Measurements from ENCODE around the gene THBS2. TPM values are rescaled to one million over a fixed set of nuclear protein-coding genes. Genes with fewer than 3 reads are reported as not detected.

THBS2 gene
- total and polyA plus RNA-seq, 9 donors: 26.5 to 151 (median 65.3) TPM

GRCh38 chr6:169212897-169213813 lies 40.5 kb downstream of the THBS2 start:
- H3K4me3 ChIP-seq: peak overlapping the region; percentile 1
- peaks cover 15% of the 10 kb centered on the region for H3K4me1 ChIP-seq (ENCODE audit: insufficient read depth)
- TF ChIP-seq POLR2A (IDR thresholded peaks at IDR 0.05) (peak; percentile 27), EP300 (IDR thresholded peaks at IDR 0.05) (no peak)
- TF ChIP-seq, protein P1, sequence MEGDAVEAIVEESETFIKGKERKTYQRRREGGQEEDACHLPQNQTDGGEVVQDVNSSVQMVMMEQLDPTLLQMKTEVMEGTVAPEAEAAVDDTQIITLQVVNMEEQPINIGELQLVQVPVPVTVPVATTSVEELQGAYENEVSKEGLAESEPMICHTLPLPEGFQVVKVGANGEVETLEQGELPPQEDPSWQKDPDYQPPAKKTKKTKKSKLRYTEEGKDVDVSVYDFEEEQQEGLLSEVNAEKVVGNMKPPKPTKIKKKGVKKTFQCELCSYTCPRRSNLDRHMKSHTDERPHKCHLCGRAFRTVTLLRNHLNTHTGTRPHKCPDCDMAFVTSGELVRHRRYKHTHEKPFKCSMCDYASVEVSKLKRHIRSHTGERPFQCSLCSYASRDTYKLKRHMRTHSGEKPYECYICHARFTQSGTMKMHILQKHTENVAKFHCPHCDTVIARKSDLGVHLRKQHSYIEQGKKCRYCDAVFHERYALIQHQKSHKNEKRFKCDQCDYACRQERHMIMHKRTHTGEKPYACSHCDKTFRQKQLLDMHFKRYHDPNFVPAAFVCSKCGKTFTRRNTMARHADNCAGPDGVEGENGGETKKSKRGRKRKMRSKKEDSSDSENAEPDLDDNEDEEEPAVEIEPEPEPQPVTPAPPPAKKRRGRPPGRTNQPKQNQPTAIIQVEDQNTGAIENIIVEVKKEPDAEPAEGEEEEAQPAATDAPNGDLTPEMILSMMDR (IDR thresholded peaks at IDR 0.05): peak; percentile 22 to 54 (median 39)
- peak overlapping the region; percentile 87 to 96 for H3K27ac ChIP-seq
- H3K36me3 ChIP-seq: no peaks in the 10 kb centered on the region
- peak; percentile 88 to 94 (median 92) for DNase-seq
- no peaks in the 10 kb centered on the region for H3K27me3 ChIP-seq
- no peaks in the 10 kb centered on the region for H3K9me3 ChIP-seq
- 27 to 32% (median 28%) methylated on average over 52 to 56 of the region's 56 CpGs for WGBS, 3 donors
- intact Hi-C loops (cut with DNase I): no loop called here

DNA sequence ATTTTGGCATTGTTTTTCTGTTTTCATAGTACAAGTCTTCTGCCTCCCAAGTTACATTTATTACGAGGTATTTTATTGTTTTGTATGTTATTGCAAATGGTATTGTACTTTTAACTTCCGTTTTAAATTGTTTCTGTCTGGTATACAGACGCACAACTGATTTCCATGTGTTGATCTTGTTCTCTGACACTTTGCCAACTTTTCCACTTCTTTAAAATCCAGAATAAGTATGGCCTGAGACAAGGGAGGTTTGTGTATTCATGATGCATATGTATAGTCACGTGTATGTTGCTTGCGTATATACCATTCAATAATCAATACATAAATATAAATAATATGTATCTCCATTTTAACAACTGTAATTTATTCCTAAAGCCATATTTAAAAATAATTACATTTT lies 41.2 kb downstream of the THBS2 start:
- Histone ChIP-seq H3K27ac (no peak overlapping the region), H3K36me3 (no peaks in the 10 kb centered on the region), H3K27me3 (no peaks in the 10 kb centered on the region), H3K4me1 (ENCODE audit: insufficient read depth) (peaks cover 15% of the 10 kb centered on the region), H3K9me3 (no peaks in the 10 kb centered on the region), H3K4me3 (peak overlapping the region; percentile 1)
- intact Hi-C loops (cut with DNase I): no loop called here
- 69 to 78% (median 73%) methylated on average over 5 of the region's 5 CpGs for WGBS, 3 donors
- TF ChIP-seq EP300 (IDR thresholded peaks at IDR 0.05): no peak
- TF ChIP-seq, protein P1 (IDR thresholded peaks at IDR 0.05): no peak
- no peak for TF ChIP-seq POLR2A (IDR thresholded peaks at IDR 0.05)
- no peak for DNase-seq

- no peak overlapping the region for H3K4me3 ChIP-seq
- DNase-seq: no peak
- no peaks in the 10 kb centered on the region for H3K27me3 ChIP-seq
- TF ChIP-seq EP300 (IDR thresholded peaks at IDR 0.05): no peak
- TF ChIP-seq, protein P1 (IDR thresholded peaks at IDR 0.05): no peak
- TF ChIP-seq POLR2A (IDR thresholded peaks at IDR 0.05): no peak
- H3K27ac ChIP-seq: no peak overlapping the region
- intact Hi-C loops (cut with DNase I): no loop called here
- H3K4me1 ChIP-seq (ENCODE audit: insufficient read depth): peaks cover 15% of the 10 kb centered on the region
- no peaks in the 10 kb centered on the region for H3K9me3 ChIP-seq
- WGBS, 3 donors: 96 to 100% (median 98%) methylated on average over 1 of the region's 1 CpG
- H3K36me3 ChIP-seq: no peaks in the 10 kb centered on the region
Measured at GRCh38 chr6:169211881-169212280, 41.8 kb downstream of the THBS2 start.

GRCh38 chr6:169210611-169211010 lies 43.0 kb downstream of the THBS2 start:
- no peaks in the 10 kb centered on the region for H3K27me3 ChIP-seq
- no peaks in the 10 kb centered on the region for H3K36me3 ChIP-seq
- TF ChIP-seq, protein P1 (IDR thresholded peaks at IDR 0.05): no peak
- TF ChIP-seq EP300 (IDR thresholded peaks at IDR 0.05) (no peak), POLR2A (IDR thresholded peaks at IDR 0.05) (no peak)
- H3K27ac ChIP-seq: no peak overlapping the region
- no peak overlapping the region for H3K4me3 ChIP-seq
- peaks cover 14% of the 10 kb centered on the region for H3K4me1 ChIP-seq (ENCODE audit: insufficient read depth)
- no peaks in the 10 kb centered on the region for H3K9me3 ChIP-seq
- DNase-seq: no peak
- intact Hi-C loops (cut with DNase I): no loop called here
- 94 to 95% (median 94%) methylated on average over 3 of the region's 3 CpGs for WGBS, 3 donors

Data from ovary (tissue), 9 donors.